DMS114 treated with DMSO at 0.1 percent for 48 hours (cell line): ENCODE data around the gene CARHSP1.
"Not testable (repeated sequence)": the region's sequence is repeated elsewhere in the genome, so short reads cannot be mapped to it uniquely, and the experiment has no call there.

Experiments used
- DNase-seq: peaks from one replicate; lab custom pipeline; 2025; ENCODE audit not compliant: unreplicated experiment; lab: John Stamatoyannopoulos, UW

CARHSP1 gene

DNA sequence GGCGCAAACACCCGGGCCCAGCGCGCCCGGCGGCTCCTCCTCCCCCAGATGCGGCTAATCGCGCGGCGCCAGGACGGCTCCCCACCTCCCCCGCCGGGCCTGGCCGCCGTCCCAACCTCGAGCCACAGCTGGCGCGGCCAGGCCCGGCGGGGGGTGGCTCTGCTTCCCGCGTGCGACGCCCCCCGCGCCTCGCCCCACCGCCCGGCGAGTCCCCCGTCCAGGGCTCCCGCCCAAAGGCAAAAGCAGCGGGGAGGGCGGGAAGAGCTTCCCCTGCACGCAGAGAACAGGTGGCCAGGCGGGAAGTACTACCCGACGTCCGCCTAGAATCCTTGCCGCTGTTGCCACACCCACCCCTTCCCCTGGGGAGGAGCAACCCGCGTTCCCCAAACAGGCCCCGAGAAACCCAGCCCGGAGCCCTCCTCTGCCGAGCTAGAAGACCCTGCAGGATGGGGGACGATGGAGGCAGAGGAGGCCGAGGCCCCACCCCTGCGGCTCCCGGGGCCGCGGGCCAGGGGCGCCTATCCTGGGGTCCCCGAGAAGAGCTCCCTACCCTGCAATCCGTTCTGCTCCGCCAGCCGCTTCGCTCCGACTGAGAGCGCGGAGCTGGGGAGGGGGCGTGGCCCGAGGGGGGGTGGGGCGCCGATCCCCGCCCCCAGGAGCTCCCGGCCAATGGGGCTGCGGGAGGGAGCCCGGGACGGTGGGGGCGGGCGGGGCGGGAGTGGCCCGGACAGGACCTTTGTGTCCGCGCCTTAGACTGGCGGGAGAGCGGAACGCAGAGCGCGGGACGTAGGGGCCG lies at the start of gene CARHSP1:
TSS of gene CARHSP1 (minus strand) at position 591 of the 796 bp plus-strand sequence. CDS start 9,678 bp downstream, outside the sequence.
- DNase-seq, result peak; percentile 82

DNA sequence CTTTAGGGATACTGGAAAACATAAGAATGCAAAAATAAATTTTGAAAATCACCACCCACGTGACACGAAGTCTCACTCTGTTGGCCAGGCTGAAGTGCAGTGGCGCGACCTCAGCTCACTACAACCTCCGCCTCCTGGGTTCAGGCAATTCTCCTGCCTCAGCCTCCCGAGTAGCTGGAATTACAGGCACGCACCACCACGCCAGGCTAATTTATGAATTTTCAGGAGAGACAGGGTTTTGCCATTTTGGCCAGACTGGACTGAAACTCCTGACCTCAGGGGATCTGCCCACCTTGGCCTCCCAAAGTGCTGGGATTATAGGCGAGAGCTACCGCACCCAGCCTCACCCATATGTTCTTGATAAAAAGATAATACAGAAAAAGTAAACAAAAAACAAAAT lies 48.5 kb upstream of the CARHSP1 start:
- DNase-seq, result not testable (repeated sequence)

DNA sequence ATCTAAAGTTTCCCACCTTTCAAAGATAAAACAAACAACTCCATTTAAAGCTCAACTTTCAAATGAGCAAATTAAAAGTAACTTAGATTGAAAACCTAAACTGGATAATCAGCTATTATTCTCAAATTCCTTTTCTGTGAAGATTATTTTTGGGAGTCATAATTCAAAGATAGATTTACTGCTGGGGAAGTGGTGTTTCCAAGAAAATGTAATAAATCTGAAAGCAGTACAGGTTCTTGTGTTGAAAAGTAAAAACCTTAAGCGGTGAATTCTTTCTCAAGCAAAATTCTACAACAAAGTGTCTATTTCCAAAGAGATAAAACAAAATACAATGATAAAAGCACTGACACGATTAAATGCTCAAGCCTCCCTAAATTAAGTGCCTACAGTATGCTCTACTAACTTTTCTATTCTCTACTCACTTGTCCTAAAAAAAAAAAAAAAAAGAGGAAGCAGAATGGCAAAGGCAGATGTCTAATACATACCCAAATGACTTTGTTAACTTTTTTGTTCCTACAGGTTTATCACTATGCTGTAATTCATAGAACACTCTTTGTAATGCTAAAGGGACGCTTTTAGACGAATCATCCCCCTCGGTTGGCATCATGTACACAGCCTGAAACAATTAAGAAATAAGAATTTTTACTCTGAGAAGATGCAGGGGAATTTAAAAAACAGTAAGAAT lies 47.9 kb upstream of the CARHSP1 start:
- no peak for DNase-seq

DNA sequence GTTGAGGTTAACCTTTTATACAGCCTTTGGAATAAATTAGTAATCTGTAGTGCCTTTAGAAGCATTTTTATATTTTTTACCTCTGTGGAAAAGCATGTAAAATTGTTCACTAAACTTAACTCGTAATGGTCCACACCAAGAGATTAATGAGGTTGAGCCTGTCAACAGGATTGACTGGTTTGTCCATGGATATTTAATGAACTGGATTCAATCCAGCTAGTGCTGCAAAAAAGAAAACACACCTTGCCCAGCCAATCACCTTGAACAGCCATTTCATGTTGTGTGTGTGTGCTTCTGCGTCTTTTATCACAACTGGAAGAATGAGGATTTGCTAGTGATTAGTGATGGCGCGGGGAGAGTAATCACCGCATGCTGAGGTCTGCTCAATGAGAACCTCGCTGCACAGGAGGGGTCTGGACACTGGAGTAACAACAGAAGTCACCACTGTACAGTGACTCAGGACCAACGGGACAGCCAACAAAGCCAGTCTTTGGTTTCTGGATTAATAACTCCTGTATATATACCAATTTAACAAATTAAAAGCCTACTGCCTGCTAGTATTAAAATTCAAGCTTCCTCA lies 47.0 kb upstream of the CARHSP1 start:
- no peak for DNase-seq

DNA sequence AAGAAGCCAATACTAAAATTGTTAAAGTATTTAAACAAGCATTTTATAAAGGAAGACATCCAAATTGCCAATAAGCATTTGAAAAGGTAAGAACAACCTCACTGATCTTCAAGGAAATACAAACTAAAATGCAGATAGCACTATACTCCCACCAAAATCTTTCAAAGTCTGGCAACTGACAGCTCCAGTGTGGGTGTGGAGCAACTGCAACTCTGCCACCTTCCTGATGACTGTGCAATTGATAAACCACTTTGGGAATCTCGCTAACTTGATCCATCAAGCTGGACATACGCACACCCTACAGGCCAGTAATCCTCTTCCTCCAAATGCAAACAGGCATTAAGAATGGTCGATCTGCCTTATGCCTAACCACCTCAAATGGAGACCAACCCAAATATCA lies 45.3 kb upstream of the CARHSP1 start:
- no peak for DNase-seq

DNA sequence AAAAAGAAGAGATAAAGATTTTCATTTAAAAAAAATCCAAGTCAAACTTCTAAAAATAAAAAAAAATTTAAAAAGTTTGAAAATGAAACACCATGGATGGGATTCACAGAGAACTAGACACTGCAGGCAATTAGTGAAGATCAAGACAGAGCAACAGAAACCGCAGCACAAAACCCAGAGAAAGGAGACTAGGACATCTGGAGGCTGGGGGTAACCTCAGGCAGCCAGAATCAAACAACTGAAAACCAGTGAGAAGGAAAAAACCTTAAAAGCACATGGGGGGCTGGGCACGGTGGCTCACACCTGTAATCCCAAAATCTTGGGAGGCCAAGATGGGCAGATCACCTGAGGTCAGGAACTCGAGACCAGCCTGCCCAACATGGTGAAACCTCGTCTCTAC lies 44.0 kb upstream of the CARHSP1 start:
- no peak for DNase-seq

DNA sequence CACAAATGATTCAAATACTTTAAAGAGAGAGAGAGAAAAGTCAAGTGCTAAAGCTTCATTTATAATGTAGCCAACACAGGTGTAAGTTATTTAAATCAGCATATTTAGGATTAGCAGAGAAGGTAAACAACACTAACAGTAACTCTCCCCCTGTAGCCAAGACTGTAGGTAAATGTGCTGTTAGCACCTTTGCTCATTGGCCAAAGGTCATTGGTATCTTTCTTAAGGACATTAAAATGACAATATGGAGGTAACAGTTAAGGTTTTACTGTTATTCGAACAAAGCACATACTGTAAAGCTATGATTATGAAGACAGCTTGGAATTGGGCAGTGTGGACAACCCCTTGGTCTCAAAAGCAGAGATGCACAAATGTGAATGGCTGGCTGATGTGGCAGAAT lies 42.0 kb upstream of the CARHSP1 start:
- no peak for DNase-seq

DNA sequence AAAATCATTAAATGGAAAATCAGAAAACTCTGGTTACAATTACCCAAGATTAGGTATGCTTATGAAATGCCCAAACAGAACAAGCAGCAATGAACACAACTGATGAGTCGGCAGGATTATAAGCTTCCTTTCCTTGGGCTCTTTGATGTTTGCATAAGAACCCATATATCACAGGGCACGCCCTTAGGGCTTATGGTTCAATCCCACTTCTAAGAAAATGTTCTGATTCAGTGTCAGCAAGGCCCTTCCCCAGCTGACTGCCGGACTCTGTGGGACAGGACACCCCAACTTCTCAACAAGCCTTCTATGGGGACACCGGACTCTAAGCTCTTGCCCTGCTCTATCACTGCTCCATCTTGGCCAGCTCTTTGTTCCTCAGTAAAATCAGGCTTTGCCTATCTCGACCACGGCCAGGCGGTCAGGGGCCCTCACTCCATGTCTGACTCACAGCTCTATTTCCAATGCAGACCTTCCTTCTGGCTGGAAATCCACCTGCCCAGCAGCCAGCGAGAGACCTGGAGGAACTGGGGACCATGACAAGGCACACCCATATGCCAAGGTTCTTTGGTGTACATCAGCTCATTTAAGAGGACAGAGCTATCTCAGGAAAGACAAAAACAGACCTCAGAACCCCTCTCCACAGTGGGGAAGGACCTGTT lies 40.1 kb upstream of the CARHSP1 start:
- no peak for DNase-seq

DNA sequence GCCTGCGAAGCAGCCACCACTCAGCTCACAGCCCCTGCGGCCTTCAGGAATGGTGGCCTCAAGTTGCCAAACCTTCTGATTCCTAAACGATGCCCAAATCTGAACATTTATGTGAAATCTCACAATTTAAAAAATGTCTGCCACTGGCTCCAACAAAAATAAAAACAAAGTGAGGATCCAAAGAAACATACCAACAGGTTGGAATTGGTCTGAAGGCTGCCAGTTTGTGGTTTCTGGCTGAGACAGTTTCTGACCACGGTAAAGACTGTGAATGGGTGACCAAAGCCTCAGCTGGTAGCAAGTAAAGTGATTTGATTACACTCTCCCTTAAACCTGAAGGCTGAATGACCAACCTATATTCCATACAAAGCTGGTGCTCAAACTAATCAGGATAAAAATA lies 38.3 kb upstream of the CARHSP1 start:
- DNase-seq, result no peak

DNA sequence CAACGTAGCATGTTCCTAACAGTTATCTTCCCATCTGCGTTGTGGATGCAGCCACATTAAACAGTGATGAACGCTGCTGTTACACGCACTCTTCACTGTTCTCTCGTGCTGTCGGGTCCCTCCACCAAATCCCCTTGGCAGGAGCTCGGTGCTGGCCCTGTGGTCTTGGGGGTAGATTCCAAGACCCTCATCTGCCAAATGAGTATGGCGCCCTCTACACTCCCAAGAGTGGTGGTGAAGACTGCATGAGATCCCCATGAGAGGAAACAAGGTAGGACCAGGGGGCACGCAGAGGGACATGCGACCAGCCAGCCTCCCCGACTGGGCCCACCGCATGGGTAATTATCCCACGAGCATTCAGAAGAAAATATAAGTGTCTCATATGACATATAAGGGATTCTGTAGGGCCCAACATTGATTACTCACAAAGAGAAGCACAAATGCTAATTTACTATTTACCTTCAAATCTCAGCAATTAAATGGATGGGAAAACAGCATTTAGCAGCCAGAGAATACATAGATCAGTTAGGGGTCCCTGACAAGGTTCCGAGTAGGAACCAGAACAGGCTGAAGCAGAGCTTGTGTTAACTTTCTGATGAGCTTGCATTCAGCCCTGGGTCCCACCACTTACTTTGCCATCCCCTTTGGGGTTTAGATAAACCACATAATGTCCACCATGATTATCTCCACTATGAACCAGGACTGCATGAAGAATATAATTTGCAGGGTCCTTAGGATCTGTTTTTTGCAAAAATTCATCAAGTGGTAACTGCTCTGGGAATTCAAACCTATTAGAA lies 37.2 kb upstream of the CARHSP1 start:
- no peak for DNase-seq

DNA sequence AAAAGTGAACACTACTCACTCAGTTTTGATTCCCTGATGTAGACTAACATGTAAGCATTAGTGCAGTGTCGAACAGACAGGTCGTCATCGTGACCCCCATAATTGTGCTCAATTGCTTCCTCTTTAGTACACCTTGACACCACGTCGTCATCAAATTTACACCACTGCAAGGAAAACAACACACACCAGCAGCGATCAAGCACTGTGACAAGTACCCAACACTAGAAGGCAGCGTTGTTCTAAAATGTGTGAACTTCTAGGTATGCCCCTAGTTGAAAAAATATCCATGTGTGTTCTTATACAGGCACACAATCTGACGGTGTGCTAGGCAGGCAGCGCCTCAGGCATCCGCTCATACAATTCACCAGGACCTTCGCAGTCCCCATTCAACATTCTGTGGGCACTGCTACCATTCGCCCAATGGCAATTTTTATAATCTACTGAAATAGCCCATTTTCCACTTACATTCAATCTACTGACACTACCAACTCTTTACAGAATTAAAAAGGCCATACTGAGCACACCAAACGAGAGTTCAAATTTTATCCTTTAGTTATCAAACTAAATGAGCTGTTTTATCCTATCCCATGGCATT lies 36.5 kb upstream of the CARHSP1 start:
- DNase-seq, result peak; percentile 29

DNA sequence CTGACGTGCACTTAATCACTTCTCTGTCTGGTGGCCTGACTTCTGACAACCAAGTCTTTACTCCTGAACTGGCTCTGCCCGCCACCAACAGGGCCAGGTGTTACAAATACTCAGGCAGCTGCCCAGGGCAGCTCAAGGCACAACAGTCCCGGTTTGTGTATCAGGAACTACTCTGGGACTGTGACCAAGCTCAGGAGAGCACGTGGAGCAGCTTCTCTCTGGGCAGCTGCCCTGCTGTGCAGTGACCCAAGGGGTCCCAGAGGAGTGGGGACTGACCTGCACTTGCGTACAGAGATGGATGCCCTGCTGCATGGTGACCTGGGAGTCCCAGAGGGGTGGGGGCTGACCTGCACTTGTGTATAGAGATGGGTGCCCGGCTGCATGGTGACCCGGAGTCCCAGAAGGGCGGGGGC lies 35.2 kb upstream of the CARHSP1 start:
- no peak for DNase-seq

DNA sequence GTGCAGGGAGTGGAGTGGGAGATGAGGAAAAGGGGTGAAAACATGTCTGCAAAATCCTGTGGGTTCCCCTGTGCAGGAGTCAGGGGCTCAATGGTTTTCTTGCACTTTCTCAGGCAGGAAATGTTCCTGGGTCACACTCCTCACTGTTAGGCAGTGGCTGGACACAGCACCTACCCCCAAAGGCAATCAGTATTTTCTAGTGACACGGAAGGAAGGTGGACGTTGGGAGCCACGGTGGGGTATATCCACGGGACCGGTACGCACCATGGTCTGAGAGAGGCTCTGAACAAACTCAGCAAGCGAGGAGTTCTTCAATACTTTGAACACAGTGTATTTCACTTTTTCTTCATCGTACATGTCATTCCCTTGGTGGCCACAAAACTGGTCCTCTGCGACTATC lies 34.2 kb upstream of the CARHSP1 start:
- DNase-seq, result no peak

DNA sequence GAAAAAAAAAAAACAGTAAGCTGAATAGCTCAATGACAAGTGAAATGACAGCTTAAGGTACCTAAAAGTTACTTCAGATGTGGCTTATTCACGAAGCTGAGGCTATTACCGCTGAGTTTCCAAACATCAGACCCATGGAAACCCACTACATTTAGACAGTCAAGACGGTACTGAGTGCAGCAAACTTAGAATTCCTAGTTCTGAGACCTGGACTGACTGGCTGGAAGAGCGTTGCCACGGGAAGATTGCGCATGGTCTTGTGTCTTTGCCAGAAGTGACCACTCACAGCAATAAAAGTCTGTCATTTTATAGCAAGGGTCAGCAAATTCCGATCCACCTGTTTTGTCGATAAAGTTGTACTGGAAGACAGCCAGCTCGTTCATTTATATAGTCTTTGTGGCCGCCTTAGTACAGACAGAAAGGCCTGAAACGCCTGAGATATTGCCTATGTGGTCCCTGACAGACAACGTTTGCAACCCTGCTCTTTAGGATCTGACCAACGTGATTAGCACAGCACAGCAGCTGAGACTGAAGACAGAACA lies 32.6 kb upstream of the CARHSP1 start:
- no peak for DNase-seq

DNA sequence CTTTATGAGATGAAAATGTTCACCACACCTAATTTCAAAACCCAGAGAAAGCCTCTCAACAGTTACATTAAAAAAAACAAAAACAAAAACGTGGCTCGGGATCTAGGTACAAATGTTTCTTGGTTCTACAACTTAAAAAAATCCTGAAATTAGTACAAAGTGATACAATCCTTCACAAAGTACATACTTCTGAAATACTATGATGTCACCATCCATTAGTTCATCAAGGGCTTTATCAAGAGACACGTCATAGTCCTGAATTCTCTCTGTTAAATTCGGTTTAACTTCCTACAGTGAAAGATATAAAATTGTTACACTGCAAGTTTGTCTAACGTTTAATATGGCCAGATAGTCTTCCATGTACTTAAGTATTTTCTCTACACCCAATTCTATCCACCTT lies 31.5 kb upstream of the CARHSP1 start:
- no peak for DNase-seq

DNA sequence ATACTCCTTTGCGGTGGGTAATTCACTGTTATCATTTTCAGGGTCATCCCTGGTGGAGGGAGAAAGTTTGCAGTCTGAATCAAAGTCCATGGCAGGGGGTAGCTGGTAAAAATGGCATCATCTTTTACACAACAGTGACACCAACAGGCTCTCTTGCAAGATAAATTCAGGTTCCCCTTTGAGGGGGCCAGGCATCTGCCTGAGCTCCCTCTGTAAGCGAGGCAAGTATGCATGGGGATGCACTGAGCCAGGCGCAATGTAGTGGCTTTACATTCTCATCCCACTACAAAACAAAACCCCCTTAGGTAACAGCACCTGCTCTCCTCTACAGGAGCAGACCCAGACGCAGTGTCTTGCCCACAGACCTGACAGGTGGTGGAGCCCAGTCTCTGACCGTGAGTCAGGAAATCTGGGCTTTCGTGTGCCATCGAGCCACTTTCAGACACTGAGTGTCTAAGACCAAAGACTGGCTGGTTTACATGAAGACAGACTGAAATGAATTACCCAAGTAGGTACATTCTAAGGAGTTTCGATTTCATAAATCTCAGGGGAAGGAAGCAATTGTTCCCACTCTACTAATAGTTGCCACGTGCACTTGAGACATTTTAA lies 31.0 kb upstream of the CARHSP1 start:
- DNase-seq, result no peak

DNA sequence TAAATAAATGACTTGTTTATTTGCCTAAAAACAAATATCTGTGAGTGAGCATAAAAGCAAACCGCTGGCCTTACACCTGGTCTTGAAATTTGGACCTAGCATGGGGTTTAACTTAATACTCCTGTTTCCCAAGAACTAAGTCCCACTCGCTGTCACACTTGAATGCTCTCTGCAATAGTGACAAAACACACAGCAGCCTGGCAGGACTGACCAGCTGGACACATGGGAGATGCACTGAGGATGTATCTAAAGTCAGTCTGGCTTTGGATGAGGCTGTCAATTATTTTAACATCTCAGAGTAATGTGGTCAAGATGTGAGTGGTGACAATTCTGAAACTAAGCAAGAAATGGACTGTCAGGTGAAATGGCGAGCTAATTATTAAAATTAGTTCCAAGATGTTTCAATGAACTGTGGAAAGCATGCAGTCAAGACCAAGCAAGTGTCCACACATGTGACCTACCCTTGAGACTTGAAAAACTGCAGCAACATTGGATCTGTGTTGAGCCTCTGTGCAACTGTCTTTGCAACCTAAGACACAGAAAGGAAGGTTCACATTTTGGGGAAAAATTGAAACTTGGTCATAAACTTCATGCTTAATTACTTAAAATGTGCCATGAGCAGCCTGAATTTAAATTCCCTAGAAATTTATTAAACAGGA lies 30.0 kb upstream of the CARHSP1 start:
- no peak for DNase-seq

DNA sequence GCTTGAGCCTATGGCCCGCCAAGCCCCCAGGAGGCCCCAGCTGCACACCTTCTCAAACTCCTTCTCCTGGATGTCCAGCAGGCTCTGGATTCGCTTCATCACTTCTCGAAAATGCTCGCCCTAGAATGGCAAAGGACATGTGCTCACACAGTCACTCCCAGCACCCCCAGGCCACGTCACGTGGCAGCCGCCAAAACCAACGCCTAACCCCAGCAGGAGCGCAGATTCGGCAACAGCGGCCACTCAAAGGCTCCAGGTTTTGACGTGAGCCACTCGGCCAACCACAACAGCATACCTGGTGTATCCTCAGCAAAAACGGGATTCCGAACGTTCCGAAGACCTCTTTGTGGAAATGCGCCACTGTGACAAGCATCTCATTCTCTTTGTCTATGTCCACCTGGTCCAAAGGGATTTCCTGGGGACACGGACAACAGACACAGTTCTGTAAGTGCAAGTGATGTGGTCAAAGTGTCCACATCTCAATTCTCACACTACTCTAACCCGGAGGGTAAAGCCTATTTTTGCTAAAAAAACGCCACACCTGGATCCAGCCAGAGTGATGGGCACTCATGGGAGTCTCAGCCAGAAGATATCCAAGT lies 26.0 kb upstream of the CARHSP1 start:
- no peak for DNase-seq
